Keratinocyte (primary cell): ENCODE data around the gene TSHZ2. TPM values are rescaled to one million over a fixed set of nuclear protein-coding genes. Genes with fewer than 3 reads are reported as not detected.

Source experiments
- DNase-seq: peaks from one replicate; pipeline ENCODE4 v3.0.0-alpha.2; 2011; ENCODE audit warnings: low read depth, missing footprints, low spot score
- FAIRE-seq: peaks from 2 replicates; lab custom pipeline; 2011; peaks lifted over from hg19 to GRCh38; lab: Jason Lieb, UNC
- H2AFZ ChIP-seq: 2 replicates; pipeline ENCODE4 v1.6.0; 2012; ENCODE audit warnings: low read length, control low read depth, inconsistent platforms; ENCODE audit not compliant: control insufficient read depth
- H3K27ac ChIP-seq: 2 replicates; pipeline ENCODE4 v1.5.1; 2011; ENCODE audit warnings: low read length; ENCODE audit not compliant: control insufficient read depth, insufficient read depth
- H3K27me3 ChIP-seq: 3 replicates; pipeline ENCODE4 v1.6.0; 2011; ENCODE audit warnings: low read length; ENCODE audit not compliant: control insufficient read depth, insufficient read depth; ENCODE audit errors: extremely low read depth
- H3K36me3 ChIP-seq, 2 experiments: 2 replicates in 1 of 2; 3 replicates in 1 of 2; pipeline ENCODE4 v1.5.1; 2011; ENCODE audit warnings: low read length in 2 of 2, mild to moderate bottlenecking in 1 of 2; ENCODE audit not compliant: control insufficient read depth in 2 of 2, insufficient read depth in 2 of 2; ENCODE audit errors: extremely low read depth in 1 of 2
- H3K4me1 ChIP-seq: 3 replicates; pipeline ENCODE4 v1.5.1; 2011; ENCODE audit warnings: low read length; ENCODE audit not compliant: control insufficient read depth, insufficient read depth; ENCODE audit errors: extremely low read depth
- H3K4me2 ChIP-seq: 3 replicates; pipeline ENCODE4 v1.6.0; 2011; ENCODE audit warnings: low read depth, low read length; ENCODE audit not compliant: control insufficient read depth, insufficient read depth; ENCODE audit errors: extremely low read depth
- H3K4me3 ChIP-seq, 3 experiments: fragments of 200-600 bp in 1 of 3; sonication (generic) in 1 of 3; 2 replicates in 2 of 3; 3 replicates in 1 of 3; pipeline ENCODE4 v1.5.1; 2011 to 2016; ENCODE audit warnings: low read length in 3 of 3, mild to moderate bottlenecking in 3 of 3, control low read depth in 2 of 3, inconsistent platforms in 1 of 3, low read depth in 1 of 3, mixed read lengths in 1 of 3, mixed run types in 1 of 3, moderate library complexity in 1 of 3; ENCODE audit not compliant: control insufficient read depth in 2 of 3, insufficient read depth in 2 of 3; ENCODE audit errors: extremely low read depth in 1 of 3
- H3K79me2 ChIP-seq: 2 replicates; pipeline ENCODE4 v1.6.0; 2012; ENCODE audit warnings: low read length; ENCODE audit not compliant: control insufficient read depth, insufficient read depth
- H3K9ac ChIP-seq: 3 replicates; pipeline ENCODE4 v1.6.0; 2011; ENCODE audit warnings: low read length; ENCODE audit not compliant: control insufficient read depth, insufficient read depth; ENCODE audit errors: extremely low read depth
- H3K9me1 ChIP-seq: 3 replicates; pipeline ENCODE4 v1.6.0; 2011; ENCODE audit warnings: low read length; ENCODE audit not compliant: control insufficient read depth, insufficient read depth; ENCODE audit errors: extremely low read depth
- H3K9me3 ChIP-seq: 2 replicates; pipeline ENCODE4 v1.5.1; 2012; ENCODE audit warnings: low read depth, low read length; ENCODE audit not compliant: control insufficient read depth
- H4K20me1 ChIP-seq: 3 replicates; pipeline ENCODE4 v1.6.0; 2011; ENCODE audit warnings: low read length; ENCODE audit not compliant: control insufficient read depth, insufficient read depth; ENCODE audit errors: extremely low read depth
- CTCF ChIP-seq, 3 experiments: IDR thresholded peaks in 1 of 3; conservative IDR thresholded peaks in 1 of 3; optimal IDR thresholded peaks in 1 of 3; 2 replicates in 2 of 3; 3 replicates in 1 of 3; pipeline versions ENCODE3 to v1.5.1; 2011; ENCODE audit warnings: low read length in 3 of 3, mild to moderate bottlenecking in 3 of 3, moderate library complexity in 2 of 3, control low read depth in 1 of 3, inconsistent platforms in 1 of 3; ENCODE audit not compliant: insufficient read depth in 2 of 3; ENCODE audit errors: extremely low read depth in 1 of 3
- EZH2 ChIP-seq: IDR thresholded peaks from one replicate; pipeline ENCODE4 v1.6.1; 2012; ENCODE audit warnings: inconsistent platforms, mild to moderate bottlenecking, low read length, moderate library complexity
- dilution Hi-C: fragments of 300-500 bp; cut with MboI; formaldehyde crosslinking; loops from one replicate; pipeline ENCODE4 v1.7.0; 2020; ENCODE audit warnings: low sequenced_read_pairs; ENCODE audit not compliant: extremely low pct_ligation_motif_present
- polyA plus RNA-seq, 5 experiments: library from polyadenylated mRNA; depleted of rRNA in 3 of 5; stranded (reverse) in 3 of 5; stranded (forward) in 1 of 5; unstranded in 1 of 5; fragments of >200 nt; gene quantifications; 1 replicate in 1 of 5; 2 replicates in 3 of 5; 3 replicates in 1 of 5; pipeline versions ENCODE4 v1.2.1 to v1.2.3, GENCODE V29; 2011 to 2012; ENCODE audit warnings: missing spikeins in 2 of 5, low read depth in 1 of 5, low replicate concordance in 1 of 5

The TSHZ2 gene
- polyA plus RNA-seq, 1 donor (not counting 4 experiments of a cell fraction or from before 2014, with no cell fraction given): 1.1 TPM

GRCh38 chr20:53195876-53196610, 223.9 kb downstream of the TSHZ2 start:
- no peak for DNase-seq
- no peak overlapping the region for H3K4me2 ChIP-seq
- FAIRE-seq: no peak
- H3K27ac ChIP-seq: no peak overlapping the region
- no peak overlapping the region for H3K9ac ChIP-seq
- no peak overlapping the region for H3K4me3 ChIP-seq
- no peaks in the 10 kb centered on the region for H3K36me3 ChIP-seq
- no peaks in the 10 kb centered on the region for H3K4me1 ChIP-seq
- H4K20me1 ChIP-seq: no peaks in the 10 kb centered on the region
- no peak overlapping the region for H2AFZ ChIP-seq
- no peaks in the 10 kb centered on the region for H3K79me2 ChIP-seq
- no peak for TF ChIP-seq EZH2
- no peak for TF ChIP-seq CTCF (optimal IDR thresholded peaks at IDR 0.05 in 1 of 3, IDR thresholded peaks at IDR 0.05 in 1 of 3, conservative IDR thresholded peaks at IDR 0.05 in 1 of 3; ENCODE audit: extremely low read depth in 1 of 3, insufficient read depth in 2 of 3, low read length in 3 of 3)
- dilution Hi-C loops: no loop called here
- H3K9me1 ChIP-seq: no peaks in the 10 kb centered on the region
- no peaks in the 10 kb centered on the region for H3K9me3 ChIP-seq
- H3K27me3 ChIP-seq: no peaks in the 10 kb centered on the region

GRCh38 chr20:53201588-53201987, 229.4 kb downstream of the TSHZ2 start:
- FAIRE-seq (no peak), DNase-seq (no peak)
- Histone ChIP-seq H3K79me2 (no peaks in the 10 kb centered on the region), H2AFZ (no peak overlapping the region), H3K4me1 (peaks cover 2% of the 10 kb centered on the region), H3K27me3 (no peaks in the 10 kb centered on the region), H3K4me3 (no peak overlapping the region), H3K9me3 (no peaks in the 10 kb centered on the region), H3K9me1 (no peaks in the 10 kb centered on the region), H4K20me1 (no peaks in the 10 kb centered on the region), H3K4me2 (no peak overlapping the region), H3K36me3 (no peaks in the 10 kb centered on the region), H3K27ac (no peak overlapping the region), H3K9ac (no peak overlapping the region)
- dilution Hi-C loops: no loop called here
- no peak for TF ChIP-seq CTCF (optimal IDR thresholded peaks at IDR 0.05 in 1 of 3, IDR thresholded peaks at IDR 0.05 in 1 of 3, conservative IDR thresholded peaks at IDR 0.05 in 1 of 3; ENCODE audit: extremely low read depth in 1 of 3, insufficient read depth in 2 of 3, low read length in 3 of 3)
- no peak for TF ChIP-seq EZH2
